ENCODE data around the gene MTHFD1L.

GRCh38 chr6:150931405-150931804 lies 65.9 kb downstream of the MTHFD1L start:
- TF ChIP-seq, protein P1, sequence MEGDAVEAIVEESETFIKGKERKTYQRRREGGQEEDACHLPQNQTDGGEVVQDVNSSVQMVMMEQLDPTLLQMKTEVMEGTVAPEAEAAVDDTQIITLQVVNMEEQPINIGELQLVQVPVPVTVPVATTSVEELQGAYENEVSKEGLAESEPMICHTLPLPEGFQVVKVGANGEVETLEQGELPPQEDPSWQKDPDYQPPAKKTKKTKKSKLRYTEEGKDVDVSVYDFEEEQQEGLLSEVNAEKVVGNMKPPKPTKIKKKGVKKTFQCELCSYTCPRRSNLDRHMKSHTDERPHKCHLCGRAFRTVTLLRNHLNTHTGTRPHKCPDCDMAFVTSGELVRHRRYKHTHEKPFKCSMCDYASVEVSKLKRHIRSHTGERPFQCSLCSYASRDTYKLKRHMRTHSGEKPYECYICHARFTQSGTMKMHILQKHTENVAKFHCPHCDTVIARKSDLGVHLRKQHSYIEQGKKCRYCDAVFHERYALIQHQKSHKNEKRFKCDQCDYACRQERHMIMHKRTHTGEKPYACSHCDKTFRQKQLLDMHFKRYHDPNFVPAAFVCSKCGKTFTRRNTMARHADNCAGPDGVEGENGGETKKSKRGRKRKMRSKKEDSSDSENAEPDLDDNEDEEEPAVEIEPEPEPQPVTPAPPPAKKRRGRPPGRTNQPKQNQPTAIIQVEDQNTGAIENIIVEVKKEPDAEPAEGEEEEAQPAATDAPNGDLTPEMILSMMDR (IDR thresholded peaks at IDR 0.05 in 4 of 5, conservative IDR thresholded peaks at IDR 0.05 in 1 of 5) = no peak
- TF ChIP-seq POLR2A (IDR thresholded peaks at IDR 0.05) = no peak
